B cell (primary cell): ENCODE results near the gene EMP2. TPM values are rescaled to one million over a fixed set of nuclear protein-coding genes. Genes with fewer than 3 reads are reported as not detected.

ENCODE experiments used
- ATAC-seq: fragments of 200-7000 bp; cut with Tn5 transposase; one replicate; pipeline ENCODE4 v1.10.0; 2021; ENCODE audit warnings: low read depth, mild to moderate bottlenecking, moderate number of reproducible peaks, moderate library complexity
- CTCF ChIA-PET: fragments of 350-600 bp; sonication (Branson Sonifier 250); formaldehyde crosslinking; loops from one replicate; lab custom pipeline; 2021; ENCODE audit warnings: antibody characterized with exemption, inconsistent platforms; lab: Charles Lee
- POLR2A ChIA-PET: fragments of 350-600 bp; sonication (Branson Sonifier 250); formaldehyde crosslinking; loops from one replicate; lab custom pipeline; 2021; ENCODE audit warnings: antibody characterized with exemption; lab: Charles Lee
- DNase-seq: peaks from one replicate; pipeline ENCODE4 v3.0.0; 2013
- H2AFZ ChIP-seq: 2 replicates; pipeline ENCODE4 v1.6.1; 2012; ENCODE audit warnings: mild to moderate bottlenecking, low read depth, low read length; ENCODE audit not compliant: insufficient read depth, poor library complexity, severe bottlenecking
- H3K27ac ChIP-seq, 2 donors: 1 replicate in 1 of 2; 2 replicates in 1 of 2; pipeline ENCODE4 v1.5.1; 2012 to 2013; ENCODE audit warnings: low read length in 2 of 2, mild to moderate bottlenecking in 2 of 2, moderate library complexity in 1 of 2
- H3K27me3 ChIP-seq, 4 experiments: fragments of 200-600 bp in 1 of 4; sonication (generic) in 1 of 4; replicated peaks in 1 of 4; 1 replicate in 2 of 4; 2 replicates in 2 of 4; pipeline versions ENCODE4 v1.6.1 to v1.7.0; 2013 to 2016; ENCODE audit warnings: low read length in 3 of 4, mild to moderate bottlenecking in 2 of 4, mixed read lengths in 1 of 4, moderate library complexity in 1 of 4; ENCODE audit not compliant: insufficient read depth in 4 of 4, control insufficient read depth in 3 of 4; ENCODE audit errors: control extremely low read depth in 1 of 4
- H3K36me3 ChIP-seq, 2 experiments: replicated peaks in 1 of 2; 1 replicate in 1 of 2; 2 replicates in 1 of 2; pipeline versions ENCODE4 v1.6.1 to v1.7.1; 2013; ENCODE audit warnings: low read length in 1 of 2; ENCODE audit not compliant: insufficient read depth in 2 of 2, control insufficient read depth in 1 of 2; ENCODE audit errors: control extremely low read depth in 1 of 2, extremely low read depth in 1 of 2
- H3K4me1 ChIP-seq, 2 donors: fragments of 200-600 bp in 1 of 2; sonication (generic) in 1 of 2; 1 replicate in 1 of 2; 2 replicates in 1 of 2; pipeline versions ENCODE4 v1.5.1 to v1.6.1; 2013 to 2017; ENCODE audit warnings: low read length in 2 of 2; ENCODE audit not compliant: control insufficient read depth in 2 of 2, insufficient read depth in 2 of 2
- H3K4me2 ChIP-seq: replicated peaks from 2 replicates; pipeline ENCODE3; 2012; ENCODE audit warnings: mild to moderate bottlenecking, low read depth, low read length; ENCODE audit not compliant: poor library complexity, severe bottlenecking
- H3K4me3 ChIP-seq, 5 experiments: fragments of 200-600 bp in 1 of 5; sonication (generic) in 1 of 5; 1 replicate in 3 of 5; 2 replicates in 2 of 5; pipeline versions ENCODE4 v1.5.1 to v1.7.0; 2011 to 2016; ENCODE audit warnings: low read length in 4 of 5, mild to moderate bottlenecking in 4 of 5, low read depth in 2 of 5, control low read depth in 1 of 5, moderate library complexity in 1 of 5; ENCODE audit not compliant: insufficient read depth in 1 of 5; ENCODE audit errors: control extremely low read depth in 1 of 5, extremely low read depth in 1 of 5
- H3K79me2 ChIP-seq: fragments of 200-600 bp; sonication (generic); one replicate; pipeline ENCODE4 v1.6.0; 2016; ENCODE audit warnings: low read length; ENCODE audit not compliant: control insufficient read depth, insufficient read depth
- H3K9ac ChIP-seq: fragments of 200-600 bp; sonication (generic); 2 replicates; pipeline ENCODE4 v1.6.1; 2017; ENCODE audit warnings: mild to moderate bottlenecking, low read length, moderate library complexity
- H3K9me3 ChIP-seq, 3 donors: one replicate each; pipeline versions ENCODE4 v1.6.1 to v1.7.1; 2013; ENCODE audit warnings: low read length in 2 of 3; ENCODE audit not compliant: control insufficient read depth in 2 of 3, insufficient read depth in 1 of 3; ENCODE audit errors: control extremely low read depth in 1 of 3
- H4K20me1 ChIP-seq: 2 replicates; pipeline ENCODE4 v1.6.0; 2012; ENCODE audit warnings: mild to moderate bottlenecking, low read length; ENCODE audit not compliant: insufficient read depth, control insufficient read depth, poor library complexity, severe bottlenecking
- H3K27ac Mint-ChIP-seq: one replicate; pipeline ENCODE4 v1.8.0; 2021; ENCODE audit warnings: mixed read lengths
- H3K27me3 Mint-ChIP-seq: one replicate; pipeline ENCODE4 v1.8.0; 2021; ENCODE audit warnings: mixed read lengths
- H3K4me1 Mint-ChIP-seq: one replicate; pipeline ENCODE4 v1.8.0; 2021; ENCODE audit warnings: mixed read lengths
- H3K4me3 Mint-ChIP-seq: one replicate; pipeline ENCODE4 v1.8.0; 2021; ENCODE audit warnings: mixed read lengths
- H3K9me3 Mint-ChIP-seq: one replicate; pipeline ENCODE4 v1.8.0; 2022; ENCODE audit warnings: mixed read lengths; ENCODE audit not compliant: insufficient read depth
- EZH2 ChIP-seq: IDR thresholded peaks from 2 replicates; pipeline ENCODE4 v1.6.1; 2012; ENCODE audit warnings: borderline replicate concordance, low read depth, mild to moderate bottlenecking, moderate library complexity, low read length; ENCODE audit not compliant: insufficient read depth, poor library complexity, severe bottlenecking
- WGBS: methylation state at CpG from one replicate; pipeline ENCODE4 v1.1.5; 2013; ENCODE audit warnings: missing lambda C conversion rate; ENCODE audit not compliant: insufficient coverage; 5-methylcytosine and 5-hydroxymethylcytosine counted together
- intact Hi-C: fragments of 100-400 bp; cut with micrococcal nuclease; formaldehyde crosslinking; loops from one replicate; pipeline ENCODE4 v1.10.0; 2022
- polyA plus RNA-seq: library from polyadenylated mRNA; depleted of rRNA; stranded (reverse); fragments of >200 nt; gene quantifications from 2 replicates; pipeline ENCODE4 v1.2.3, GENCODE V29; 2012
- total RNA-seq, 2 donors: library from RNA; stranded (reverse); fragments of 120-200 nt in 1 of 2; gene quantifications; 1 replicate in 1 of 2; 2 replicates in 1 of 2; pipeline versions ENCODE4 v1.2.3 to v1.2.4, GENCODE V29; 2013 to 2022
- TF ChIP-seq, protein P1 (sequence below): fragments of 200-600 bp; IDR thresholded peaks from one replicate; pipeline ENCODE4 v1.8.0; 2022; ENCODE audit warnings: antibody characterized with exemption, mild to moderate bottlenecking

EMP2 gene
- total and polyA plus RNA-seq, 2 donors (not counting 1 experiment from before 2014, with no cell fraction given) = 0.01 TPM; not detected in 1

- ChIA-PET CTCF (interaction anchor here (0.5 to 1.3 kb wide), 2 partner anchors 33 to 601 kb away, joined by 3 to 5 read pairs; no protein-coding TSS in a partner anchor), POLR2A (no interaction called here)
- no peak for ATAC-seq
- Mint-ChIP-seq H3K4me1 (peaks cover 7% of the 10 kb centered on the region), H3K27ac (no peak overlapping the region), H3K4me3 (no peak overlapping the region), H3K27me3 (peaks cover 33% of the 10 kb centered on the region), H3K9me3 (no peaks in the 10 kb centered on the region)
- intact Hi-C loops = no loop called here
- Histone ChIP-seq H3K9me3 (peaks cover 0 to 5% (median 0%) of the 10 kb centered on the region in 3 donors), H3K4me2 (no peak overlapping the region), H3K4me1 (peaks cover 14 to 20% of the 10 kb centered on the region in 2 donors), H3K9ac (no peak overlapping the region), H2AFZ (no peak overlapping the region), H3K36me3 (no peaks in the 10 kb centered on the region), H3K27ac (no peak overlapping the region), H3K4me3 (no peak overlapping the region), H3K79me2 (no peaks in the 10 kb centered on the region), H3K27me3 (peaks cover 0 to 33% (median 16%) of the 10 kb centered on the region in 4 experiments), H4K20me1 (no peaks in the 10 kb centered on the region)
- 88% methylated on average over 16 of the region's 17 CpGs for WGBS
- no peak for DNase-seq
- TF ChIP-seq, protein P1, sequence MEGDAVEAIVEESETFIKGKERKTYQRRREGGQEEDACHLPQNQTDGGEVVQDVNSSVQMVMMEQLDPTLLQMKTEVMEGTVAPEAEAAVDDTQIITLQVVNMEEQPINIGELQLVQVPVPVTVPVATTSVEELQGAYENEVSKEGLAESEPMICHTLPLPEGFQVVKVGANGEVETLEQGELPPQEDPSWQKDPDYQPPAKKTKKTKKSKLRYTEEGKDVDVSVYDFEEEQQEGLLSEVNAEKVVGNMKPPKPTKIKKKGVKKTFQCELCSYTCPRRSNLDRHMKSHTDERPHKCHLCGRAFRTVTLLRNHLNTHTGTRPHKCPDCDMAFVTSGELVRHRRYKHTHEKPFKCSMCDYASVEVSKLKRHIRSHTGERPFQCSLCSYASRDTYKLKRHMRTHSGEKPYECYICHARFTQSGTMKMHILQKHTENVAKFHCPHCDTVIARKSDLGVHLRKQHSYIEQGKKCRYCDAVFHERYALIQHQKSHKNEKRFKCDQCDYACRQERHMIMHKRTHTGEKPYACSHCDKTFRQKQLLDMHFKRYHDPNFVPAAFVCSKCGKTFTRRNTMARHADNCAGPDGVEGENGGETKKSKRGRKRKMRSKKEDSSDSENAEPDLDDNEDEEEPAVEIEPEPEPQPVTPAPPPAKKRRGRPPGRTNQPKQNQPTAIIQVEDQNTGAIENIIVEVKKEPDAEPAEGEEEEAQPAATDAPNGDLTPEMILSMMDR = no peak
- TF ChIP-seq EZH2 = no peak
These were observed 3.8 kb downstream of the EMP2 start for GRCh38 chr16:10576390-10577304.
